Measurements from ENCODE around the gene KCNJ11.

The KCNJ11 gene

GRCh38 chr11:17391493-17392355, 3.3 kb upstream of the KCNJ11 start:
- no peak for DNase-seq (ENCODE audit: low read depth in 1 of 2, low spot score in 1 of 2)

- DNase-seq (ENCODE audit: low read depth in 1 of 2, low spot score in 1 of 2): no peak
These were observed 1.6 kb upstream of the KCNJ11 start for GRCh38 chr11:17389957-17390649.

- peak; percentile 54 to 63 for DNase-seq (ENCODE audit: low read depth in 1 of 2, low spot score in 1 of 2)
These were observed 925 bp upstream of the KCNJ11 start for GRCh38 chr11:17389211-17389956.

- DNase-seq (ENCODE audit: low read depth in 1 of 2, low spot score in 1 of 2): no peak
These were observed 648 bp downstream of the KCNJ11 start for GRCh38 chr11:17387811-17388210.

GRCh38 chr11:17387254-17387653, 1.2 kb downstream of the KCNJ11 start:
- DNase-seq (ENCODE audit: low read depth in 1 of 2, low spot score in 1 of 2): no peak

GRCh38 chr11:17386331-17387084, 2.0 kb downstream of the KCNJ11 start:
- DNase-seq (ENCODE audit: low read depth in 1 of 2, low spot score in 1 of 2): peak in 1 of 2 donors; percentile 19

GRCh38 chr11:17385926-17386325, 2.5 kb downstream of the KCNJ11 start:
- no peak for DNase-seq (ENCODE audit: low read depth in 1 of 2, low spot score in 1 of 2)

- no peak for DNase-seq (ENCODE audit: low read depth in 1 of 2, low spot score in 1 of 2)
These were observed 3.0 kb downstream of the KCNJ11 start for GRCh38 chr11:17385492-17385891.

GRCh38 chr11:17384002-17384511, 4.4 kb downstream of the KCNJ11 start:
- DNase-seq (ENCODE audit: low read depth in 1 of 2, low spot score in 1 of 2): peak; percentile 61 to 70

- no peak for DNase-seq (ENCODE audit: low read depth in 1 of 2, low spot score in 1 of 2)
These were observed 5.0 kb downstream of the KCNJ11 start for GRCh38 chr11:17383461-17383860.

GRCh38 chr11:17382046-17382728, 6.3 kb downstream of the KCNJ11 start:
- no peak for DNase-seq (ENCODE audit: low read depth in 1 of 2, low spot score in 1 of 2)

- no peak for DNase-seq (ENCODE audit: low read depth in 1 of 2, low spot score in 1 of 2)
These were observed 7.3 kb downstream of the KCNJ11 start for GRCh38 chr11:17381156-17381555.

- DNase-seq (ENCODE audit: low read depth in 1 of 2, low spot score in 1 of 2): no peak
These were observed 8.9 kb downstream of the KCNJ11 start for GRCh38 chr11:17379383-17380180.

GRCh38 chr11:17378655-17379054, 9.8 kb downstream of the KCNJ11 start:
- no peak for DNase-seq (ENCODE audit: low read depth in 1 of 2, low spot score in 1 of 2)

- DNase-seq (ENCODE audit: low read depth in 1 of 2, low spot score in 1 of 2): no peak
These were observed 12.0 kb downstream of the KCNJ11 start for GRCh38 chr11:17376493-17376892.

- no peak for DNase-seq (ENCODE audit: low read depth in 1 of 2, low spot score in 1 of 2)
These were observed 12.9 kb downstream of the KCNJ11 start for GRCh38 chr11:17375547-17375946.

GRCh38 chr11:17371614-17372013, 16.8 kb downstream of the KCNJ11 start:
- no peak for DNase-seq (ENCODE audit: low read depth in 1 of 2, low spot score in 1 of 2)

GRCh38 chr11:17369684-17370243, 18.7 kb downstream of the KCNJ11 start:
- no peak for DNase-seq (ENCODE audit: low read depth in 1 of 2, low spot score in 1 of 2)

- no peak for DNase-seq (ENCODE audit: low read depth in 1 of 2, low spot score in 1 of 2)
These were observed 19.4 kb downstream of the KCNJ11 start for GRCh38 chr11:17369094-17369493.
